ENCODE measurements around the gene RHNO1.
"Not testable (repeated sequence)": the region's sequence is repeated elsewhere in the genome, so short reads cannot be mapped to it uniquely, and the experiment has no call there.

The RHNO1 gene

GRCh38 chr12:2860170-2860569 lies 16.9 kb upstream of the RHNO1 start:
- no peak for DNase-seq

- DNase-seq = no peak
These were observed 14.1 kb upstream of the RHNO1 start for GRCh38 chr12:2862876-2863275.

GRCh38 chr12:2863402-2863801 lies 13.6 kb upstream of the RHNO1 start:
- not testable (repeated sequence) for DNase-seq

- DNase-seq = no peak
These were observed 12.8 kb upstream of the RHNO1 start for GRCh38 chr12:2864198-2864597.

GRCh38 chr12:2868986-2869632 lies 7.9 kb upstream of the RHNO1 start:
- not testable (repeated sequence) for DNase-seq

GRCh38 chr12:2876431-2877046 lies 484 bp upstream of the RHNO1 start:
- no peak for DNase-seq

GRCh38 chr12:2877953-2878732 lies 1.1 kb downstream of the RHNO1 start:
- no peak for DNase-seq

GRCh38 chr12:2879853-2880252 lies 2.8 kb downstream of the RHNO1 start:
- DNase-seq = no peak

GRCh38 chr12:2884810-2885209 lies 7.8 kb downstream of the RHNO1 start:
- DNase-seq = no peak

- no peak for DNase-seq
These were observed 9.9 kb downstream of the RHNO1 start for GRCh38 chr12:2886768-2887450.

GRCh38 chr12:2890001-2890387 lies 13.0 kb downstream of the RHNO1 start:
- DNase-seq = no peak

GRCh38 chr12:2890388-2891239 lies 13.6 kb downstream of the RHNO1 start, which contains the start of gene TULP3:
TULP3 (plus strand) TSS chr12:2890891; CDS start chr12:2890948, 57 bp downstream.
- peak; percentile 91 for DNase-seq

GRCh38 chr12:2891240-2892053 lies 14.4 kb downstream of the RHNO1 start:
- DNase-seq = no peak

- no peak for DNase-seq
These were observed 15.2 kb downstream of the RHNO1 start for GRCh38 chr12:2892246-2892645.

GRCh38 chr12:2893007-2893406 lies 16.0 kb downstream of the RHNO1 start:
- no peak for DNase-seq

- no peak for DNase-seq
These were observed 18.0 kb downstream of the RHNO1 start for GRCh38 chr12:2895051-2895451.

GRCh38 chr12:2895511-2895910 lies 18.5 kb downstream of the RHNO1 start:
- no peak for DNase-seq

GRCh38 chr12:2897418-2897817 lies 20.4 kb downstream of the RHNO1 start:
- DNase-seq = no peak

GRCh38 chr12:2900642-2901041 lies 23.6 kb downstream of the RHNO1 start:
- no peak for DNase-seq

GRCh38 chr12:2902272-2902880 lies 25.4 kb downstream of the RHNO1 start:
- no peak for DNase-seq

GRCh38 chr12:2904260-2904659 lies 27.2 kb downstream of the RHNO1 start:
- no peak for DNase-seq

Measured in NCI-H2081 treated with DMSO at 0.1 percent for 48 hours (cell line).